T-helper 9 cell (primary cell): ENCODE results near the gene MIPOL1.
"Not testable (repeated sequence)": the region's sequence is repeated elsewhere in the genome, so short reads cannot be mapped to it uniquely, and the experiment has no call there.

Experiments
- DNase-seq: peaks from one replicate; pipeline ENCODE4 v3.0.0-alpha.2; 2020
- total RNA-seq, 2 donors: gene quantifications; one replicate each; lab custom pipeline; 2026; lab: John Stamatoyannopoulos, UW

Gene MIPOL1
- total RNA-seq: 0.24 to 0.35 reads per million in 2 donors

GRCh38 chr14:37197421-37198272 lies at the start of gene MIPOL1:
MIPOL1 (plus strand) TSS chr14:37197937; CDS start chr14:37247889, 49,952 bp downstream.
- DNase-seq: no peak

- DNase-seq: no peak
Measured at GRCh38 chr14:37150414-37150813, 47.3 kb upstream of the MIPOL1 start.

- no peak for DNase-seq
Measured at GRCh38 chr14:37153005-37153404, 44.7 kb upstream of the MIPOL1 start.

GRCh38 chr14:37153483-37153882 lies 44.3 kb upstream of the MIPOL1 start:
- no peak for DNase-seq

GRCh38 chr14:37157987-37158386 lies 39.8 kb upstream of the MIPOL1 start:
- no peak for DNase-seq

- DNase-seq: not testable (repeated sequence)
Measured at GRCh38 chr14:37162307-37162706, 35.4 kb upstream of the MIPOL1 start.

GRCh38 chr14:37165794-37166193 lies 31.9 kb upstream of the MIPOL1 start:
- no peak for DNase-seq

- DNase-seq: no peak
Measured at GRCh38 chr14:37167151-37168047, 30.3 kb upstream of the MIPOL1 start.

GRCh38 chr14:37168721-37169120 lies 29.0 kb upstream of the MIPOL1 start:
- no peak for DNase-seq

GRCh38 chr14:37170237-37170636 lies 27.5 kb upstream of the MIPOL1 start:
- no peak for DNase-seq

GRCh38 chr14:37170993-37171392 lies 26.7 kb upstream of the MIPOL1 start:
- no peak for DNase-seq

GRCh38 chr14:37171678-37172023 lies 26.1 kb upstream of the MIPOL1 start:
- no peak for DNase-seq

GRCh38 chr14:37172024-37172869 lies 25.5 kb upstream of the MIPOL1 start, which contains the start of gene SLC25A21:
SLC25A21 (minus strand) TSS chr14:37172606.
- DNase-seq: no peak

- no peak for DNase-seq
Measured at GRCh38 chr14:37172936-37173614, 24.7 kb upstream of the MIPOL1 start.

- DNase-seq: no peak
Measured at GRCh38 chr14:37179896-37180502, 17.7 kb upstream of the MIPOL1 start.

- not testable (repeated sequence) for DNase-seq
Measured at GRCh38 chr14:37180886-37181285, 16.9 kb upstream of the MIPOL1 start.

GRCh38 chr14:37181441-37181840 lies 16.3 kb upstream of the MIPOL1 start:
- DNase-seq: no peak

- DNase-seq: not testable (repeated sequence)
Measured at GRCh38 chr14:37184520-37184919, 13.2 kb upstream of the MIPOL1 start.

- no peak for DNase-seq
Measured at GRCh38 chr14:37185670-37186069, 12.1 kb upstream of the MIPOL1 start.

- DNase-seq: no peak
Measured at GRCh38 chr14:37186865-37187264, 10.9 kb upstream of the MIPOL1 start.

- no peak for DNase-seq
Measured at GRCh38 chr14:37187294-37187693, 10.4 kb upstream of the MIPOL1 start.
